K562 (cell line): ENCODE data around the gene SPRY4. TPM values are rescaled to one million over a fixed set of nuclear protein-coding genes. Genes with fewer than 3 reads are reported as not detected.
A peak's percentile ranks its signal among the peaks of the same experiment; 100 is the strongest.

Source experiments
- ARID1B ChIP-seq: fragments of 450-650 bp; IDR thresholded peaks from 2 replicates; pipeline ENCODE4 v1.6.1; 2016; ENCODE audit warnings: antibody characterized with exemption, mild to moderate bottlenecking, inconsistent platforms
- ATF7 ChIP-seq: fragments of 450-650 bp; IDR thresholded peaks from 2 replicates; pipeline ENCODE4 v1.7.1; 2014; ENCODE audit warnings: mild to moderate bottlenecking, moderate library complexity
- BRCA1 ChIP-seq, 2 experiments: fragments of 450-650 bp in 1 of 2; sonication (generic) in 1 of 2; formaldehyde crosslinking in 1 of 2; IDR thresholded peaks; 2 replicates each; pipeline versions ENCODE4 v1.5.0 to v1.6.1; 2017 to 2020; ENCODE audit warnings: mild to moderate bottlenecking in 1 of 2, missing genetic modification reagents in 1 of 2
- CBX8 ChIP-seq: fragments of 200-600 bp; sonication (generic); IDR thresholded peaks from 2 replicates; pipeline ENCODE4 v1.6.1; 2012; ENCODE audit warnings: borderline replicate concordance, mixed run types, low read depth, mild to moderate bottlenecking, moderate library complexity, mixed read lengths, low read length, control low read depth, inconsistent platforms; ENCODE audit not compliant: poor library complexity, severe bottlenecking; ENCODE audit errors: extremely low read depth
- CREB1 ChIP-seq, 2 experiments: sonication (generic) in 1 of 2; formaldehyde crosslinking in 1 of 2; IDR thresholded peaks; 2 replicates each; pipeline versions ENCODE4 v1.6.1 to v1.8.0; 2012 to 2022; ENCODE audit warnings: inconsistent platforms in 1 of 2, mild to moderate bottlenecking in 1 of 2, missing genetic modification reagents in 1 of 2, moderate library complexity in 1 of 2
- EGR1 ChIP-seq: fragments of 450-650 bp; conservative IDR thresholded peaks from 2 replicates; pipeline ENCODE4 v1.6.1; 2017; ENCODE audit warnings: mild to moderate bottlenecking
- ELF1 ChIP-seq: fragments of 200-800 bp; sonication (Bioruptor generic); IDR thresholded peaks from 2 replicates; pipeline ENCODE4 v1.6.1; 2016; ENCODE audit warnings: missing genetic modification characterization, missing compliant biosample characterization
- FOXK2 ChIP-seq, 2 experiments: fragments of 450-650 bp; IDR thresholded peaks in 1 of 2; conservative IDR thresholded peaks in 1 of 2; 2 replicates each; pipeline ENCODE4 v1.6.1; 2016; ENCODE audit warnings: low read depth in 2 of 2, mild to moderate bottlenecking in 1 of 2
- GABPA ChIP-seq: fragments of 200-800 bp; sonication (Bioruptor generic); conservative IDR thresholded peaks from 2 replicates; pipeline ENCODE4 v1.6.1; 2016; ENCODE audit warnings: low read depth, missing genetic modification characterization, missing compliant biosample characterization
- HDAC8 ChIP-seq: fragments of 450-650 bp; IDR thresholded peaks from 2 replicates; pipeline ENCODE4 v1.6.1; 2016; ENCODE audit warnings: mild to moderate bottlenecking, missing genetic modification characterization, moderate library complexity, missing compliant biosample characterization
- NFRKB ChIP-seq: fragments of 450-650 bp; IDR thresholded peaks from 2 replicates; pipeline ENCODE4 v1.6.1; 2016; ENCODE audit warnings: low read depth
- NONO ChIP-seq, 2 experiments: fragments of 200-400 bp in 1 of 2; fragments of 450-650 bp in 1 of 2; formaldehyde crosslinking in 1 of 2; IDR thresholded peaks; 2 replicates each; pipeline ENCODE4 v1.6.1; 2017; ENCODE audit warnings: low read depth in 2 of 2, mild to moderate bottlenecking in 2 of 2, moderate library complexity in 2 of 2, low read length in 1 of 2
- POLR2A ChIP-seq: fragments of 450-650 bp; conservative IDR thresholded peaks from 2 replicates; pipeline ENCODE4 v1.6.1; 2016
- SETDB1 ChIP-seq: IDR thresholded peaks from one replicate; pipeline ENCODE4 v1.6.1; 2012; ENCODE audit warnings: low read length, control low read depth, inconsistent platforms
- SIN3A ChIP-seq, 2 experiments: fragments of 150-350 bp in 1 of 2; IDR thresholded peaks; 2 replicates each; pipeline ENCODE4 v1.6.1; 2011 to 2016; ENCODE audit warnings: borderline replicate concordance in 2 of 2, low read depth in 2 of 2, low read length in 2 of 2, mild to moderate bottlenecking in 2 of 2, moderate library complexity in 2 of 2; ENCODE audit not compliant: control insufficient read depth in 1 of 2
- SMAD4 ChIP-seq: fragments of 250-450 bp; sonication (Bioruptor Pico); conservative IDR thresholded peaks from 2 replicates; pipeline ENCODE4 v1.8.0; 2021; ENCODE audit warnings: inconsistent platforms, mild to moderate bottlenecking, moderate library complexity
- TRIM24 ChIP-seq, 2 experiments: fragments of 450-650 bp; IDR thresholded peaks; 2 replicates each; pipeline ENCODE4 v1.6.1; 2016
- YY1 ChIP-seq, 3 experiments: IDR thresholded peaks; 2 replicates each; pipeline ENCODE4 v1.6.1; 2011; ENCODE audit warnings: low read length in 2 of 3, mild to moderate bottlenecking in 2 of 3, moderate library complexity in 2 of 3, borderline replicate concordance in 1 of 3, control low read depth in 1 of 3, low read depth in 1 of 3; ENCODE audit not compliant: insufficient read depth in 3 of 3, insufficient replicate concordance in 2 of 3, control insufficient read depth in 1 of 3, insufficient read length in 1 of 3; ENCODE audit errors: extremely low read depth in 1 of 3
- ZFP36 ChIP-seq: fragments of 150-350 bp; IDR thresholded peaks from 2 replicates; pipeline ENCODE4 v1.6.1; 2018; ENCODE audit warnings: low read length, low read depth; ENCODE audit not compliant: partially characterized antibody
- ZKSCAN1 ChIP-seq: fragments of 150-350 bp; IDR thresholded peaks from 2 replicates; pipeline ENCODE4 v1.6.1; 2016; ENCODE audit warnings: low read depth, low read length
- polyA plus RNA-seq, 8 experiments: library from polyadenylated mRNA; depleted of rRNA in 4 of 8; stranded (reverse) in 5 of 8; unstranded in 3 of 8; fragments of >200 nt; fragmentation: Nextera tagmentation in 2 of 8; fragmentation: Illumina TruSeq in 1 of 8; extraction: Ambion mirVana in 2 of 8; extraction: Trizol in 1 of 8; gene quantifications; 2 replicates each; pipeline versions ENCODE4 v1.2.1 to v1.2.3, GENCODE V29; 2011 to 2014; ENCODE audit warnings: inconsistent platforms in 1 of 8, missing spikeins in 1 of 8
- total RNA-seq, 7 experiments: library from RNA; depleted of rRNA in 6 of 7; stranded (reverse); fragments of >200 nt in 6 of 7; fragmentation: Illumina TruSeq in 2 of 7; extraction: Trizol in 2 of 7; gene quantifications; 2 replicates each; pipeline versions ENCODE4 v1.2.1 to v1.2.3, GENCODE V29; 2011 to 2021; ENCODE audit warnings: low replicate concordance in 1 of 7
- TF ChIP-seq, protein P1 (sequence below): IDR thresholded peaks from 3 replicates; pipeline ENCODE4 v1.6.1; 2011; ENCODE audit warnings: borderline replicate concordance, mild to moderate bottlenecking, moderate library complexity; ENCODE audit not compliant: insufficient read length; ENCODE audit errors: extremely low read depth
- TF ChIP-seq, protein P2 (sequence below): fragments of 450-650 bp; IDR thresholded peaks from 2 replicates; pipeline ENCODE4 v1.6.1; 2017; ENCODE audit warnings: mild to moderate bottlenecking, moderate library complexity

Gene SPRY4
- total and polyA plus RNA-seq, 9 of the 15 experiments (the other 6 are each of a cell fraction or from before 2014, with no cell fraction given), result 2.6 to 24.2 (median 9.5) TPM

DNA sequence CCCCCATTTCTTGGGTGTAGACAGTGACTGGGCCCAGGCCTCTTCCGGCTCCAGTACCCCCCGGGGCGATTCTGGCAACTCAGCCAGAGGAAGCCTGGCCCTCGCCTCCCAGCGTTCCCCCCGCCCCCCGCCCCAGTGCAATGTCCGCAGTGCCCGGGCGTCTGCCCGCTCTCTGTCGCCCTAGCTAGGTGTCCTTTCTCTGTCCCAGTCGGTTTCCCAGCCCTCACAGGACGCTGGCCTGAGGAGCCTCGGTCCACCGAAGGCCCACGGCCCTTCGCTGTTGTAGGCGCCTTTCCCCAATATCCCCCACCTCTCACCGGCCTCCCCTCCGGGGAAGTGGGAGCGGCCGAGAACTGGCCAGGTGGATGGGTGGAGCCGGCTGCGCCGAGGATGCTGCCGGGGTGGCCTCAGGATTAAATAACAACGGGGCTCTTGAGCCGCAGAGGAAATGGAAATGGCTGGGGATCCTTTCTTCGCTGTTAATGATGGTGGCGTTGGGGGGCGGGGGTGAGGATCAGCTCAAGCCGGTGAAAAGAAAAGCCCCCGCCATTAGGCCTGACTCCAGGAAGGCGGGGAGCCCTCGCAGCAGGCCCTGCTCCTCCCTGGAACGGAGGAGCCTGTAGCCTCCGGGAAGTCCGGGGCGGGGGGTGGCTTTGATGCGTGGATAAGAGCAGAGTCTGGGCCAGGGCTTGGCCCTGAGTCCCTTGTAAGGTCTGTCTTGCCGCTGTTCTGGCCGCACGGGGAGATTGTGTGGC lies 1.1 kb upstream of the SPRY4 start (continued):
- TF ChIP-seq YY1 (IDR thresholded peaks at IDR 0.05; ENCODE audit: borderline replicate concordance in 1 of 3, control insufficient read depth in 1 of 3, extremely low read depth in 1 of 3, insufficient read depth in 3 of 3, insufficient read length in 1 of 3, insufficient replicate concordance in 2 of 3, low read depth in 1 of 3, low read length in 2 of 3) (peak in 2 of 3 experiments; percentile 52 to 60), POLR2A (peak; percentile 75), ATF7 (peak; percentile 87), EGR1 (peak; percentile 33; the same call in 1 of the 2 replicates), NFRKB (peak; percentile 54; the same call in 1 of the 2 replicates), SETDB1 (no peak), SMAD4 (CRISPR knock-in tag) (peak; percentile 60; the same call in 1 of the 2 replicates), ELF1 (tag) (peak; percentile 58; the same call in 1 of the 2 replicates), GABPA (tag) (peak; percentile 39; the same call in 1 of the 2 replicates), CREB1 (IDR thresholded peaks at IDR 0.05) (0 out of 2 replicates have a peak, but pooled peaks have one; percentile 2), CREB1 (CRISPR knock-in tag; IDR thresholded peaks at IDR 0.05) (no peak), HDAC8 (tag) (0 out of 2 replicates have a peak, but pooled peaks have one; percentile 16), FOXK2 (conservative IDR thresholded peaks at IDR 0.05 in 1 of 2, IDR thresholded peaks at IDR 0.05 in 1 of 2; ENCODE audit: low read depth in 2 of 2) (peak in 1 of 2 experiments; percentile 73; a peak in 1 of 4 replicates), ZKSCAN1 (0 out of 2 replicates have a peak, but pooled peaks have one; percentile 13), TRIM24 (IDR thresholded peaks at IDR 0.05) (0 out of 4 replicates have a peak, but pooled peaks of 1 of the 2 experiments have one; percentile 10), ARID1B (peak; percentile 31; the same call in 1 of the 2 replicates), ZFP36 (peak; percentile 33), BRCA1 (IDR thresholded peaks at IDR 0.05) (no peak), BRCA1 (CRISPR knock-in tag; IDR thresholded peaks at IDR 0.05) (no peak), NONO (IDR thresholded peaks at IDR 0.05; ENCODE audit: low read depth in 2 of 2, low read length in 1 of 2) (peak in 1 of 2 experiments; percentile 77; a peak in 1 of 4 replicates), CBX8 (no peak), SIN3A (IDR thresholded peaks at IDR 0.05; ENCODE audit: borderline replicate concordance in 2 of 2, control insufficient read depth in 1 of 2, low read depth in 2 of 2, low read length in 2 of 2) (peak in 1 of 2 experiments; percentile 39; a peak in 1 of 4 replicates)
- TF ChIP-seq, protein P1, sequence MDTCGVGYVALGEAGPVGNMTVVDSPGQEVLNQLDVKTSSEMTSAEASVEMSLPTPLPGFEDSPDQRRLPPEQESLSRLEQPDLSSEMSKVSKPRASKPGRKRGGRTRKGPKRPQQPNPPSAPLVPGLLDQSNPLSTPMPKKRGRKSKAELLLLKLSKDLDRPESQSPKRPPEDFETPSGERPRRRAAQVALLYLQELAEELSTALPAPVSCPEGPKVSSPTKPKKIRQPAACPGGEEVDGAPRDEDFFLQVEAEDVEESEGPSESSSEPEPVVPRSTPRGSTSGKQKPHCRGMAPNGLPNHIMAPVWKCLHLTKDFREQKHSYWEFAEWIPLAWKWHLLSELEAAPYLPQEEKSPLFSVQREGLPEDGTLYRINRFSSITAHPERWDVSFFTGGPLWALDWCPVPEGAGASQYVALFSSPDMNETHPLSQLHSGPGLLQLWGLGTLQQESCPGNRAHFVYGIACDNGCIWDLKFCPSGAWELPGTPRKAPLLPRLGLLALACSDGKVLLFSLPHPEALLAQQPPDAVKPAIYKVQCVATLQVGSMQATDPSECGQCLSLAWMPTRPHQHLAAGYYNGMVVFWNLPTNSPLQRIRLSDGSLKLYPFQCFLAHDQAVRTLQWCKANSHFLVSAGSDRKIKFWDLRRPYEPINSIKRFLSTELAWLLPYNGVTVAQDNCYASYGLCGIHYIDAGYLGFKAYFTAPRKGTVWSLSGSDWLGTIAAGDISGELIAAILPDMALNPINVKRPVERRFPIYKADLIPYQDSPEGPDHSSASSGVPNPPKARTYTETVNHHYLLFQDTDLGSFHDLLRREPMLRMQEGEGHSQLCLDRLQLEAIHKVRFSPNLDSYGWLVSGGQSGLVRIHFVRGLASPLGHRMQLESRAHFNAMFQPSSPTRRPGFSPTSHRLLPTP, result no peak
- TF ChIP-seq, protein P2, sequence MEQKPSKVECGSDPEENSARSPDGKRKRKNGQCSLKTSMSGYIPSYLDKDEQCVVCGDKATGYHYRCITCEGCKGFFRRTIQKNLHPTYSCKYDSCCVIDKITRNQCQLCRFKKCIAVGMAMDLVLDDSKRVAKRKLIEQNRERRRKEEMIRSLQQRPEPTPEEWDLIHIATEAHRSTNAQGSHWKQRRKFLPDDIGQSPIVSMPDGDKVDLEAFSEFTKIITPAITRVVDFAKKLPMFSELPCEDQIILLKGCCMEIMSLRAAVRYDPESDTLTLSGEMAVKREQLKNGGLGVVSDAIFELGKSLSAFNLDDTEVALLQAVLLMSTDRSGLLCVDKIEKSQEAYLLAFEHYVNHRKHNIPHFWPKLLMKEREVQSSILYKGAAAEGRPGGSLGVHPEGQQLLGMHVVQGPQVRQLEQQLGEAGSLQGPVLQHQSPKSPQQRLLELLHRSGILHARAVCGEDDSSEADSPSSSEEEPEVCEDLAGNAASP, result no peak
